Measurements from ENCODE around the gene SMC1B.
"Not testable (repeated sequence)": the region's sequence is repeated elsewhere in the genome, so short reads cannot be mapped to it uniquely, and the experiment has no call there.

SMC1B gene

DNA sequence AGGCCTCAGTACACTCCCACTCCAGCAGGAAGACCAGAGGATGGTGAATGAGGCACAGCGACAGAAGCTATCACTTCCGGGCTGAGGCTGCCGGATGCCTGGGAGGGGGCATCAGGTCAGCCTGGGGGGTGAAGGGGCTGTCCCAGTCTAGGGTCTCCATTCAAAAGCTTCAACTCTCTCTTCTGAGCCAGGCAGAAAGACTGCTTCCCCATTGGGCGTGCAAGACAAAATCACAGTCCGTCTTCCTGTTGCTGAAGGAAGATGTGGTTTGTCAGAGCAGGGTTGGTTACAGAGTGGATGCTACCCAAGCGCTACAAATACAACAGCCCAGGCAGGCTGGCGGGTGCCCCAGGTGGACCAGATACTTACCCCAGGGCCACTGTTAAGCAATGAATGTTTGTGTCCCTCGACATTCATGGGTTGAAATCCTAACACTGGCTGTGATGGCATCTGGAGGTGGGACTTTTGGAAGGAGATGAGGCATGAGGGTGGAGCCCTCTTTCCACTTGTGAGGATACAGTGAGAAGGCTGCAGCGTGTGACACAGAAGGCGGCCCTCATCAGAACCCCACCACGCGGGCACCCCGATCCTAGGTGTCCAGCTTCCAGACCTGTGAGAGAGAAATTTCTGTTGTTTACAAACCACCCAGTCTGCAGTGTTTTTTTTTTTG, 116.6 kb downstream of the SMC1B start:
- H3K4me1 ChIP-seq (ENCODE audit: control insufficient read depth in 1 of 2, insufficient read depth in 2 of 2, low read length in 2 of 2) = peaks cover 0 to under 1% of the 10 kb centered on the region in 2 donors
- H3K9me3 ChIP-seq (ENCODE audit: control insufficient read depth in 1 of 2, low read length in 2 of 2) = no peaks in the 10 kb centered on the region
- H3K9ac ChIP-seq (ENCODE audit: low read depth in 1 of 2, low read length in 2 of 2) = no peak overlapping the region
- H3K27ac ChIP-seq (ENCODE audit: low read depth, low read length) = no peak overlapping the region
- H3K4me3 ChIP-seq (ENCODE audit: low read depth in 1 of 2, low read length in 2 of 2) = no peak overlapping the region
- H3K36me3 ChIP-seq (ENCODE audit: control insufficient read depth in 1 of 2, insufficient read depth in 2 of 2, low read length in 2 of 2) = no peaks in the 10 kb centered on the region
- no peaks in the 10 kb centered on the region for H3K27me3 ChIP-seq (ENCODE audit: control insufficient read depth in 1 of 2, insufficient read depth in 2 of 2, low read length in 2 of 2)

DNA sequence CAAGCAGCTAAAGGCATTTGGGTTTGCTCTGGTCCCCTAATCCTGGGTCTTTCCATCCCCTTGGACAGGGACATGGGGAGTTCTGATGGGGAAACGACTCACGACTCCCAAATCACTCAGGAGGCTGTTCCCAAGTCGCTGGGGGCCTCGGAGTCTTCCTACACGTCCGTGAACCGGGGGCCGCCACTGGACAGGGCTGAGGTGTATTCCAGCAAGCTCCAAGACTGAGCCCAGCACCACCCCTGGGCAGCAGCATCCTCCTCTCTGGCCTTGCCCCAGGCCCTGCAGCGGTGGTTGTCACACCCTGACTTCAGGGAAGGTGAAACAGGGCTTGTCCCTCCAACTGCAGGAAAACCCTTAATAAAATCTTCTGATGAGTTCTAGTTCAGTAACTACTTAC, 117.9 kb downstream of the SMC1B start:
- Histone ChIP-seq H3K4me3 (ENCODE audit: low read depth in 1 of 2, low read length in 2 of 2) (no peak overlapping the region), H3K9ac (ENCODE audit: low read depth in 1 of 2, low read length in 2 of 2) (no peak overlapping the region), H3K36me3 (ENCODE audit: control insufficient read depth in 1 of 2, insufficient read depth in 2 of 2, low read length in 2 of 2) (no peaks in the 10 kb centered on the region), H3K27ac (ENCODE audit: low read depth, low read length) (no peak overlapping the region), H3K9me3 (ENCODE audit: control insufficient read depth in 1 of 2, low read length in 2 of 2) (no peaks in the 10 kb centered on the region), H3K27me3 (ENCODE audit: control insufficient read depth in 1 of 2, insufficient read depth in 2 of 2, low read length in 2 of 2) (no peaks in the 10 kb centered on the region), H3K4me1 (ENCODE audit: control insufficient read depth in 1 of 2, insufficient read depth in 2 of 2, low read length in 2 of 2) (peaks cover under 1 to 7% of the 10 kb centered on the region in 2 donors)

DNA sequence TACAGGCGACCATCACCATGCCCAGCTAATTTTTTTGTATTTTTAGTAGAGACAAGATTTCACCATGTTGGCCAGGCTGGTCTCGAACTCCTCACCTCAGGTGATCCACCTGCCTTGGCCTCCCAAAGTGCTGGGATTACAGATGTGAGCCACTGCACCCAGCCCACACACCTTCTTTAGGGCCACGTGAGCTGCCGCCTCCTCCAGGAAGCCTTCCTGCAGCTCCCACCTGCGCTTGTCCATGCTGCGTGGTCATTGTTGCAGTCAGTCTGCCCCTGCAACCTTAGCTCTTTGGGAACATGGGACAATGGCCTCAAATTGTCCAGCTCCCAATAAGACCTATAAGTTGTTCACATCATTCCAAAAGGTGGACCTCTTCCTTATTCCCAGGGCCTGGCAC, 118.4 kb downstream of the SMC1B start:
- not testable (repeated sequence) for H3K9ac ChIP-seq (ENCODE audit: low read depth in 1 of 2, low read length in 2 of 2); H3K36me3 ChIP-seq (ENCODE audit: control insufficient read depth in 1 of 2, insufficient read depth in 2 of 2, low read length in 2 of 2); H3K9me3 ChIP-seq (ENCODE audit: control insufficient read depth in 1 of 2, low read length in 2 of 2); H3K27ac ChIP-seq (ENCODE audit: low read depth, low read length); H3K27me3 ChIP-seq (ENCODE audit: control insufficient read depth in 1 of 2, insufficient read depth in 2 of 2, low read length in 2 of 2); H3K4me3 ChIP-seq (ENCODE audit: low read depth in 1 of 2, low read length in 2 of 2)
- H3K4me1 ChIP-seq (ENCODE audit: control insufficient read depth in 1 of 2, insufficient read depth in 2 of 2, low read length in 2 of 2) = peaks cover 6 to 12% of the 10 kb centered on the region in 2 donors
